HS-27A (cell line): ENCODE measurements around the gene LRRC4C.

ENCODE experiments used
- DNase-seq: peaks from one replicate; pipeline ENCODE4 v3.0.0-alpha.2; 2012; ENCODE audit warnings: low read depth, missing footprints

The LRRC4C gene

GRCh38 chr11:40370821-40371616 lies 1088.4 kb downstream of the LRRC4C start:
- no peak for DNase-seq

GRCh38 chr11:40360206-40360798 lies 1099.2 kb downstream of the LRRC4C start:
- DNase-seq: no peak

GRCh38 chr11:40354121-40354520 lies 1105.3 kb downstream of the LRRC4C start:
- DNase-seq: no peak

- DNase-seq: no peak
Measured at GRCh38 chr11:40340911-40341310, 1118.5 kb downstream of the LRRC4C start.

GRCh38 chr11:40338739-40339138 lies 1120.7 kb downstream of the LRRC4C start:
- no peak for DNase-seq

GRCh38 chr11:40338062-40338461 lies 1121.4 kb downstream of the LRRC4C start:
- no peak for DNase-seq

- DNase-seq: no peak
Measured at GRCh38 chr11:40337118-40337517, 1122.3 kb downstream of the LRRC4C start.

- DNase-seq: peak; percentile 46
Measured at GRCh38 chr11:40328890-40329614, 1130.4 kb downstream of the LRRC4C start.

GRCh38 chr11:40323241-40323640 lies 1136.2 kb downstream of the LRRC4C start:
- DNase-seq: no peak

GRCh38 chr11:40321537-40321936 lies 1137.9 kb downstream of the LRRC4C start:
- no peak for DNase-seq

- no peak for DNase-seq
Measured at GRCh38 chr11:40316171-40316570, 1143.3 kb downstream of the LRRC4C start.

- DNase-seq: no peak
Measured at GRCh38 chr11:40315122-40315521, 1144.3 kb downstream of the LRRC4C start.

GRCh38 chr11:40314327-40314726 lies 1145.1 kb downstream of the LRRC4C start:
- DNase-seq: no peak

- no peak for DNase-seq
Measured at GRCh38 chr11:40306938-40307548, 1152.4 kb downstream of the LRRC4C start.

- no peak for DNase-seq
Measured at GRCh38 chr11:40302669-40303068, 1156.8 kb downstream of the LRRC4C start.

GRCh38 chr11:40295466-40295865 lies 1164.0 kb downstream of the LRRC4C start:
- no peak for DNase-seq

GRCh38 chr11:40294741-40295140 lies 1164.7 kb downstream of the LRRC4C start:
- no peak for DNase-seq

GRCh38 chr11:40294349-40294735 lies 1165.1 kb downstream of the LRRC4C start:
- DNase-seq: no peak

GRCh38 chr11:40293655-40294348 lies 1165.7 kb downstream of the LRRC4C start:
- DNase-seq: no peak

GRCh38 chr11:40292721-40293508 lies 1166.5 kb downstream of the LRRC4C start:
- DNase-seq: no peak

- no peak for DNase-seq
Measured at GRCh38 chr11:40291741-40292140, 1167.7 kb downstream of the LRRC4C start.
